GM23338 (cell line): ENCODE measurements around the gene ZNF142.

ENCODE experiments used
- CTCF ChIP-seq, 2 experiments: fragments of 200-600 bp in 1 of 2; sonication (generic) in 1 of 2; conservative IDR thresholded peaks; 2 replicates each; pipeline versions ENCODE4 v1.5.1 to v1.6.1; 2016 to 2017; ENCODE audit warnings: antibody characterized with exemption in 2 of 2, low read depth in 2 of 2, mild to moderate bottlenecking in 2 of 2, moderate library complexity in 1 of 2
- EZH2 ChIP-seq: fragments of 200-600 bp; sonication (generic); IDR thresholded peaks from one replicate; pipeline ENCODE4 v1.8.0; 2017; ENCODE audit warnings: antibody characterized with exemption, mild to moderate bottlenecking, low read depth; ENCODE audit not compliant: unreplicated experiment
- EZH2phosphoT487 ChIP-seq: fragments of 200-600 bp; sonication (generic); IDR thresholded peaks from one replicate; pipeline ENCODE4 v1.8.1; 2018; ENCODE audit warnings: antibody characterized with exemption; ENCODE audit not compliant: unreplicated experiment
- JUNB ChIP-seq: IDR thresholded peaks from one replicate; pipeline ENCODE4 v1.6.1; 2016; ENCODE audit warnings: antibody characterized with exemption; ENCODE audit not compliant: unreplicated experiment
- REST ChIP-seq: IDR thresholded peaks from one replicate; pipeline ENCODE4 v1.6.1; 2018; ENCODE audit warnings: antibody characterized with exemption; ENCODE audit not compliant: unreplicated experiment
- STAT1 ChIP-seq: IDR thresholded peaks from one replicate; pipeline ENCODE4 v1.6.1; 2016; ENCODE audit warnings: antibody characterized with exemption; ENCODE audit not compliant: unreplicated experiment
- ZNF462 ChIP-seq: fragments of 250-450 bp; sonication (Bioruptor Pico); IDR thresholded peaks from 2 replicates; pipeline ENCODE4 v1.5.0; 2020; ENCODE audit warnings: mild to moderate bottlenecking, moderate library complexity

GRCh38 chr2:218607436-218608115 is 51.8 kb downstream of the ZNF142 start, which contains the start of gene PLCD4:
- TF ChIP-seq CTCF (conservative IDR thresholded peaks at IDR 0.05; ENCODE audit: low read depth in 2 of 2) (no peak), EZH2phosphoT487 (no peak), REST (no peak), ZNF462 (CRISPR knock-in tag) (no peak), EZH2 (no peak), JUNB (no peak), STAT1 (no peak)
